A673 (cell line): ENCODE data around the gene NXT2. TPM values are rescaled to one million over a fixed set of nuclear protein-coding genes. Genes with fewer than 3 reads are reported as not detected.
"Not testable (repeated sequence)": the region's sequence is repeated elsewhere in the genome, so short reads cannot be mapped to it uniquely, and the experiment has no call there.

Experiments
- BruUV-seq: library from RNA; stranded (reverse); fragments of 400-500 nt; replicated peaks from 2 replicates; lab custom pipeline; 2021; lab: Mats Ljungman, UMichigan
- CTCF ChIA-PET: fragments of 300-600 bp; sonication (Branson Sonifier 250); formaldehyde crosslinking; loops from one replicate; lab custom pipeline; 2022; ENCODE audit warnings: antibody characterized with exemption; lab: Charles Lee
- POLR2A ChIA-PET: fragments of 300-600 bp; sonication (Branson Sonifier 250); formaldehyde crosslinking; loops from one replicate; lab custom pipeline; 2022; ENCODE audit warnings: antibody characterized with exemption; ENCODE audit not compliant: low non-redundant PET; lab: Charles Lee
- DNase-seq: peaks from one replicate; pipeline ENCODE4 v3.0.0-alpha.2; 2015; ENCODE audit warnings: low spot score
- H3K27ac ChIP-seq: fragments of 200-600 bp; sonication (generic); 2 replicates; pipeline ENCODE4 v1.5.1; 2016; ENCODE audit warnings: mixed run types, low read depth, mild to moderate bottlenecking, mixed read lengths, antibody characterized with exemption, low read length; ENCODE audit not compliant: poor library complexity, severe bottlenecking
- H3K27me3 ChIP-seq: fragments of 200-600 bp; sonication (generic); replicated peaks from 2 replicates; pipeline ENCODE4 v1.6.1; 2017; ENCODE audit warnings: mixed run types, low read depth, mild to moderate bottlenecking, mixed read lengths, antibody characterized with exemption, low read length; ENCODE audit not compliant: insufficient read depth, poor library complexity
- H3K36me3 ChIP-seq: fragments of 200-600 bp; sonication (generic); 2 replicates; pipeline ENCODE4 v1.6.1; 2016; ENCODE audit warnings: mixed run types, mild to moderate bottlenecking, mixed read lengths, antibody characterized with exemption, low read length; ENCODE audit not compliant: insufficient read depth, poor library complexity, severe bottlenecking
- H3K4me1 ChIP-seq: fragments of 200-600 bp; sonication (generic); 2 replicates; pipeline ENCODE4 v1.6.1; 2017; ENCODE audit warnings: mixed run types, mild to moderate bottlenecking, mixed read lengths, antibody characterized with exemption, low read length; ENCODE audit not compliant: insufficient read depth, poor library complexity, severe bottlenecking
- H3K4me3 ChIP-seq: fragments of 200-600 bp; sonication (generic); 2 replicates; pipeline ENCODE4 v1.5.1; 2016; ENCODE audit warnings: low read depth, mixed run types, mild to moderate bottlenecking, mixed read lengths, low read length; ENCODE audit not compliant: poor library complexity, severe bottlenecking
- H3K9me3 ChIP-seq: fragments of 200-600 bp; sonication (generic); 2 replicates; pipeline ENCODE4 v1.6.1; 2016; ENCODE audit warnings: mixed run types, low read depth, mild to moderate bottlenecking, mixed read lengths, antibody characterized with exemption, low read length; ENCODE audit not compliant: poor library complexity, severe bottlenecking
- CTCF ChIP-seq: fragments of 300-800, 200-600 bp; sonication (generic); conservative IDR thresholded peaks from 2 replicates; pipeline ENCODE4 v1.5.1; 2017; ENCODE audit warnings: low read depth, mild to moderate bottlenecking, antibody characterized with exemption, low read length, moderate library complexity, mixed read lengths
- EZH2 ChIP-seq: fragments of 200-600 bp; sonication (generic); IDR thresholded peaks from 2 replicates; pipeline ENCODE4 v1.6.1; 2017; ENCODE audit warnings: borderline replicate concordance, low read depth, mild to moderate bottlenecking, mixed read lengths, antibody characterized with exemption, low read length; ENCODE audit not compliant: poor library complexity, severe bottlenecking
- intact Hi-C: fragments of 100-400 bp; cut with micrococcal nuclease; formaldehyde crosslinking; loops from one replicate; pipeline ENCODE4 v1.10.0; 2022; ENCODE audit not compliant: unreplicated experiment
- total RNA-seq: library from RNA; stranded (reverse); gene quantifications from 2 replicates; pipeline ENCODE4 v1.2.3, GENCODE V29; 2021

The NXT2 gene
- total RNA-seq, 1 experiment from 2014 or later = 11.6 TPM

- peaks cover 5% of the 10 kb centered on the region for H3K27me3 ChIP-seq
- intact Hi-C loops = no loop called here
- BruUV-seq = no TSS peak
- H3K36me3 ChIP-seq = no peaks in the 10 kb centered on the region
- no peak overlapping the region for H3K27ac ChIP-seq
- ChIA-PET POLR2A (no interaction called here), CTCF (no interaction called here)
- TF ChIP-seq EZH2 (no peak), CTCF (no peak)
- no peaks in the 10 kb centered on the region for H3K4me1 ChIP-seq
- DNase-seq = no peak
- no peak overlapping the region for H3K4me3 ChIP-seq
- H3K9me3 ChIP-seq = no peaks in the 10 kb centered on the region
Measured at GRCh38 chrX:109553862-109554261, 17.2 kb downstream of the NXT2 start.

DNA sequence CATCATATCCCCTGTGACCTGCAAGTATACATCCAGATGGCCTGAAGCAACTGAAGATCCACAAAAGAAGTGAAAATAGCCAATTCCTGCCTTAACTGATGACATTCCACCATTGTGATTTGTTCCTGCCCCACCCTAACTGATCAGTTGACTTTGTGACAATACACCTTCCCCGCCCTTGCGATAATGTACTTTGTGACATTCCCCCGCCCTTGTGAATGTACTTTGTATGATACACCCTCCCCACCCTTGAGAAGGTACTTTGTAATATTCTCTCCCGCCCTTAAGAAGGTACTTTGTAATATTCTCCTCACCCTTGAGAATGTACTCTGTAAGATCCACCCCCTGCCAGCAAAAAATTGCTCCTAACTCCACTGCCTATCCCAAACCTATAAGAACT is 39.4 kb downstream of the NXT2 start:
- intact Hi-C loops, H3K4me3 ChIP-seq, POLR2A ChIA-PET, H3K9me3 ChIP-seq, BruUV-seq, CTCF ChIA-PET, H3K27ac ChIP-seq, H3K4me1 ChIP-seq, DNase-seq, H3K27me3 ChIP-seq, H3K36me3 ChIP-seq: not testable (repeated sequence)

GRCh38 chrX:109577055-109577454 is 40.4 kb downstream of the NXT2 start:
- H3K27me3 ChIP-seq = peaks cover 6% of the 10 kb centered on the region
- H3K36me3 ChIP-seq = no peaks in the 10 kb centered on the region
- ChIA-PET POLR2A (no interaction called here), CTCF (no interaction called here)
- no peak for DNase-seq
- H3K4me1 ChIP-seq = no peaks in the 10 kb centered on the region
- TF ChIP-seq EZH2 (no peak), CTCF (no peak)
- H3K4me3 ChIP-seq = no peak overlapping the region
- no TSS peak for BruUV-seq
- H3K27ac ChIP-seq = no peak overlapping the region
- intact Hi-C loops = no loop called here
- H3K9me3 ChIP-seq = no peaks in the 10 kb centered on the region

- POLR2A ChIA-PET = no interaction called here
- Histone ChIP-seq H3K27ac (no peak overlapping the region), H3K4me3 (no peak overlapping the region), H3K4me1 (no peaks in the 10 kb centered on the region), H3K9me3 (no peaks in the 10 kb centered on the region), H3K36me3 (no peaks in the 10 kb centered on the region), H3K27me3 (peaks cover 6% of the 10 kb centered on the region)
- TF ChIP-seq EZH2 (no peak), CTCF (no peak)
- intact Hi-C loops = no loop called here
- CTCF ChIA-PET = interaction anchor here (0.6 kb wide), 1 partner anchor 116 kb away, joined by 3 read pairs; no protein-coding TSS in a partner anchor
- DNase-seq = no peak
- BruUV-seq = no TSS peak
Measured at GRCh38 chrX:109578916-109579315, 42.3 kb downstream of the NXT2 start.
